Kidney (tissue), 14 donors: ENCODE measurements around the gene NMT2. TPM values are rescaled to one million over a fixed set of nuclear protein-coding genes. Genes with fewer than 3 reads are reported as not detected.

Source experiments
- DNase-seq, 5 donors: peaks; one replicate each; pipeline ENCODE4 v3.0.0-alpha.2; 2013 to 2020
- FAIRE-seq: peaks from 2 replicates; lab custom pipeline; 2012; peaks lifted over from hg19 to GRCh38; lab: Jason Lieb, UNC
- H3K27ac ChIP-seq, 2 donors: one replicate each; pipeline ENCODE4 v1.7.0; 2013; ENCODE audit warnings: low read depth in 2 of 2, low read length in 2 of 2, inconsistent platforms in 1 of 2
- H3K27me3 ChIP-seq: one replicate; pipeline ENCODE4 v1.7.1; 2013; ENCODE audit warnings: low read length, inconsistent platforms; ENCODE audit not compliant: control insufficient read depth, insufficient read depth
- H3K36me3 ChIP-seq, 3 donors: one replicate each; pipeline versions ENCODE4 v1.7.0 to v1.7.1; 2013; ENCODE audit warnings: low read length in 3 of 3, control low read depth in 1 of 3, inconsistent platforms in 1 of 3; ENCODE audit not compliant: insufficient read depth in 3 of 3, control insufficient read depth in 2 of 3
- H3K4me1 ChIP-seq, 3 donors: one replicate each; pipeline versions ENCODE4 v1.7.0 to v1.7.1; 2013; ENCODE audit warnings: low read length in 3 of 3, inconsistent platforms in 1 of 3, low read depth in 1 of 3; ENCODE audit not compliant: control insufficient read depth in 2 of 3, insufficient read depth in 2 of 3
- H3K4me3 ChIP-seq, 3 donors: one replicate each; pipeline versions ENCODE4 v1.7.0 to v1.8.1; 2013; ENCODE audit warnings: low read length in 3 of 3, control low read depth in 1 of 3, inconsistent platforms in 1 of 3
- H3K9ac ChIP-seq, 3 donors: one replicate each; pipeline versions ENCODE4 v1.7.0 to v1.7.1; 2013; ENCODE audit warnings: low read length in 3 of 3, control low read depth in 1 of 3, inconsistent platforms in 1 of 3
- H3K9me3 ChIP-seq, 3 donors: one replicate each; pipeline versions ENCODE4 v1.7.0 to v1.7.1; 2013; ENCODE audit warnings: low read length in 3 of 3, control low read depth in 1 of 3, inconsistent platforms in 1 of 3; ENCODE audit not compliant: control insufficient read depth in 2 of 3, insufficient read depth in 1 of 3
- intact Hi-C: fragments of 100-400 bp; cut with DNase I; formaldehyde crosslinking; loops from one replicate; pipeline ENCODE4 v1.11.1; 2022
- polyA plus RNA-seq: library from polyadenylated mRNA; stranded (reverse); fragments of 350-450 nt; fragmentation: Illumina TruSeq; extraction: RNeasy Lipid Tissue Mini Kit (QIAGEN cat#74804); gene quantifications from one replicate; pipeline ENCODE4 v1.2.3, GENCODE V29; 2014; ENCODE audit warnings: low read depth, low replicate concordance; ENCODE audit not compliant: insufficient read depth
- total RNA-seq: library from RNA; stranded (reverse); fragmentation: NEBNext Ultra II Directional; extraction: Animal tissue kit (Norgen Biotek cat#: 25700); gene quantifications from one replicate; pipeline ENCODE4 v1.2.1, GENCODE V29; 2021
- TF ChIP-seq, protein P1 (sequence below): IDR thresholded peaks from 3 replicates; pipeline ENCODE4 v1.5.1; 2012; ENCODE audit warnings: mild to moderate bottlenecking, moderate library complexity, borderline replicate concordance; ENCODE audit not compliant: insufficient read depth; ENCODE audit errors: extremely low read depth
- donor health status: control.
- donor health status: control.
- donor health status: control.
- donor health status: control.
- donor health status: control.
- donor health status: DM: yes; HTN: yes; CAD: no.
- donor health status: Normal renal cell carcinoma (clear cell type).

Gene NMT2
- total and polyA plus RNA-seq, 2 donors from 2014 or later: 11.7 to 19.8 TPM

DNA sequence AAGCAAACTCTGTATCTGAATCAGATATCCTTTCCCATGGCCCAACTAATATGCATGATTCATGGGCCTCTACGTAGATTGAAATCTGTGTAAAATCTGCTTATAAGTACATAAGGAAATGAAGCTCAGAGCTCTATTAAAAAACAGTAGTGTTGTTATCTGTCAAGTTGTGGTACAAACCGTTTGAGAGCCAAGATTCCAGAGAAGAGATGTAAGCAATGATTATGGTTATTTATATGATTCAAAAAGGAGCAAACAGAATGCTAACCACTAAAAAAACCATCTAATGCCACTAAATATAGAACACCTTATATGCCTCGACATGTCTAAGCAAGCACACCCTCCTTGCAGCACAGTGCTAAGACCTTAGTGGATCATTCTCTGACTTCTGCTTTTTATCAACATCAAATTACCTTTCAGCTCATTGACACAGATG, 44.7 kb downstream of the NMT2 start:
- no peak overlapping the region for H3K4me3 ChIP-seq
- FAIRE-seq (no peak), DNase-seq (no peak)
- no peaks in the 10 kb centered on the region for H3K4me1 ChIP-seq
- H3K9ac ChIP-seq: no peak overlapping the region
- no peaks in the 10 kb centered on the region for H3K27me3 ChIP-seq
- H3K36me3 ChIP-seq: peaks cover 8 to 15% (median 9%) of the 10 kb centered on the region in 3 donors
- H3K27ac ChIP-seq: no peak overlapping the region
- H3K9me3 ChIP-seq: peaks cover 0 to 3% (median 0%) of the 10 kb centered on the region in 3 donors
- intact Hi-C loops: no loop called here
- TF ChIP-seq, protein P1, sequence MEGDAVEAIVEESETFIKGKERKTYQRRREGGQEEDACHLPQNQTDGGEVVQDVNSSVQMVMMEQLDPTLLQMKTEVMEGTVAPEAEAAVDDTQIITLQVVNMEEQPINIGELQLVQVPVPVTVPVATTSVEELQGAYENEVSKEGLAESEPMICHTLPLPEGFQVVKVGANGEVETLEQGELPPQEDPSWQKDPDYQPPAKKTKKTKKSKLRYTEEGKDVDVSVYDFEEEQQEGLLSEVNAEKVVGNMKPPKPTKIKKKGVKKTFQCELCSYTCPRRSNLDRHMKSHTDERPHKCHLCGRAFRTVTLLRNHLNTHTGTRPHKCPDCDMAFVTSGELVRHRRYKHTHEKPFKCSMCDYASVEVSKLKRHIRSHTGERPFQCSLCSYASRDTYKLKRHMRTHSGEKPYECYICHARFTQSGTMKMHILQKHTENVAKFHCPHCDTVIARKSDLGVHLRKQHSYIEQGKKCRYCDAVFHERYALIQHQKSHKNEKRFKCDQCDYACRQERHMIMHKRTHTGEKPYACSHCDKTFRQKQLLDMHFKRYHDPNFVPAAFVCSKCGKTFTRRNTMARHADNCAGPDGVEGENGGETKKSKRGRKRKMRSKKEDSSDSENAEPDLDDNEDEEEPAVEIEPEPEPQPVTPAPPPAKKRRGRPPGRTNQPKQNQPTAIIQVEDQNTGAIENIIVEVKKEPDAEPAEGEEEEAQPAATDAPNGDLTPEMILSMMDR: no peak

DNA sequence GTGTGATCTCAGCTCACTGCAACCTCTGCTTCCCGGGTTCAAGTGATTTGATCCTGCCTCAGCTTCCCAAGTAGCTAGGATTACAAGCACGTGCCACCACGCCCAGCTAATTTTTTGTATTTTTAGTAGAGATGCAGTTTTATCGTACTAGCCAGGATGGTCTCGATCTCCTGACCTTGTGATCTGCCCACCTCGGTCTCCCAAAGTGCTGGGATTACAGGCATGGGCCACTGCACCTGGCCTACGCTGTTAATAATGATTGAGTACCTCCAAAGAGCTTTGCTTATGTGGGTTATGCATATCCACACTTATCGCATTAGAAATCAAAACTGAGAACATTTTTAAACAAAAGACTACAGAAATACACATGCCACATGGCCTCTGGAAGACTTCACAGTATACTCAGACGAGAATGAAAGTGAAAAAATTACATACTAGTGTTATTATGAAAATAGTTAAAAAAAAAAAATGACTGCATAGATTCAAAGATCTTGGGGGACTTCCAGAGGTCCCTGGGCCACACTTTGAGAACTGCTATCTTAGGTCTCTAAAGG, 45.9 kb downstream of the NMT2 start:
- peaks cover 8 to 17% (median 11%) of the 10 kb centered on the region in 3 donors for H3K36me3 ChIP-seq
- DNase-seq (no peak), FAIRE-seq (no peak)
- H3K9me3 ChIP-seq: peaks cover 0 to 3% (median 0%) of the 10 kb centered on the region in 3 donors
- intact Hi-C loops: no loop called here
- no peak overlapping the region for H3K27ac ChIP-seq
- H3K9ac ChIP-seq: no peak overlapping the region
- no peaks in the 10 kb centered on the region for H3K4me1 ChIP-seq
- H3K27me3 ChIP-seq: no peaks in the 10 kb centered on the region
- TF ChIP-seq, protein P1: no peak
- H3K4me3 ChIP-seq: no peak overlapping the region

DNA sequence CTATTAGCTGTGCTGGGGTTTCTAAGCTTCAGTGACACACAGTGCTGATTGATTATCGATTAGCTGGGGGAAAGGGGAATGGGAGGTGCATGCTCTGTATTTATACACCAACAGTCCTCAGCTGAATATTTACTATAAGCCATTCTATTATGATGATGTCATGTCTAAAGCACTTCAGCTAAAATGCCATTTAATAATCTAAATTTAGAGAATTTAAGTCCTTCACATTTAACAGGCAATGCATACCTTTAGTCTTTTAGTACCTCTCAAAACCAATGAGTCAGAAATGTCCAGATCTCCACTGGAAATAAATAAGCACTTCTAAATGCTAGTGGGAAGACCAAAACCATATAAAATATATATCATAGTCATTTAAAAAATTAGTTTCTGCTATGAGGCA, 46.8 kb downstream of the NMT2 start:
- Histone ChIP-seq H3K27ac (no peak overlapping the region), H3K27me3 (no peaks in the 10 kb centered on the region), H3K9me3 (peaks cover 0 to 3% (median 0%) of the 10 kb centered on the region in 3 donors), H3K9ac (no peak overlapping the region), H3K36me3 (peaks cover 8 to 19% (median 14%) of the 10 kb centered on the region in 3 donors), H3K4me1 (no peaks in the 10 kb centered on the region), H3K4me3 (no peak overlapping the region)
- DNase-seq: no peak
- intact Hi-C loops: no loop called here
- TF ChIP-seq, protein P1: no peak
- no peak for FAIRE-seq
